RPMI8226 (cell line): ENCODE data around the gene PDCD1LG2.

Experiments
- DNase-seq: peaks from one replicate; pipeline ENCODE4 v3.0.0-alpha.2; 2015

PDCD1LG2 gene

GRCh38 chr9:5532790-5533189 is 22.5 kb downstream of the PDCD1LG2 start:
- no peak for DNase-seq

GRCh38 chr9:5536684-5537083 is 26.4 kb downstream of the PDCD1LG2 start:
- DNase-seq: no peak

- no peak for DNase-seq
These were observed 33.8 kb downstream of the PDCD1LG2 start for GRCh38 chr9:5543875-5544702.

GRCh38 chr9:5549658-5550650 is 39.6 kb downstream of the PDCD1LG2 start:
- peak; percentile 51 for DNase-seq

GRCh38 chr9:5551368-5552150 is 41.2 kb downstream of the PDCD1LG2 start:
- DNase-seq: no peak

- DNase-seq: no peak
These were observed 42.0 kb downstream of the PDCD1LG2 start for GRCh38 chr9:5552301-5552700.

GRCh38 chr9:5553211-5553610 is 42.9 kb downstream of the PDCD1LG2 start:
- no peak for DNase-seq

GRCh38 chr9:5554254-5554653 is 43.9 kb downstream of the PDCD1LG2 start:
- no peak for DNase-seq

GRCh38 chr9:5556101-5556705 is 45.9 kb downstream of the PDCD1LG2 start:
- DNase-seq: no peak

GRCh38 chr9:5557606-5558587 is 47.6 kb downstream of the PDCD1LG2 start:
- DNase-seq: no peak

GRCh38 chr9:5559659-5560058 is 49.3 kb downstream of the PDCD1LG2 start:
- DNase-seq: no peak

- no peak for DNase-seq
These were observed 50.2 kb downstream of the PDCD1LG2 start for GRCh38 chr9:5560443-5561100.

GRCh38 chr9:5561828-5562488 is 51.6 kb downstream of the PDCD1LG2 start:
- DNase-seq: no peak

- DNase-seq: no peak
These were observed 52.6 kb downstream of the PDCD1LG2 start for GRCh38 chr9:5562806-5563416.

GRCh38 chr9:5563417-5563815 is 53.1 kb downstream of the PDCD1LG2 start:
- no peak for DNase-seq

GRCh38 chr9:5563886-5564285 is 53.6 kb downstream of the PDCD1LG2 start:
- no peak for DNase-seq

- no peak for DNase-seq
These were observed 55.8 kb downstream of the PDCD1LG2 start for GRCh38 chr9:5566054-5566618.

GRCh38 chr9:5568868-5569267 is 58.5 kb downstream of the PDCD1LG2 start:
- DNase-seq: no peak

GRCh38 chr9:5569409-5569808 is 59.1 kb downstream of the PDCD1LG2 start:
- DNase-seq: peak; percentile 48
